GM19455 (cell line): ENCODE data around the gene RNF115.
"Not testable (repeated sequence)": the region's sequence is repeated elsewhere in the genome, so short reads cannot be mapped to it uniquely, and the experiment has no call there.

Experiments used
- ATAC-seq: cut with Tn5 transposase; IDR thresholded peaks from one replicate; pipeline ENCODE4 v1.9.1; 2021; ENCODE audit not compliant: unreplicated experiment

Gene RNF115

DNA sequence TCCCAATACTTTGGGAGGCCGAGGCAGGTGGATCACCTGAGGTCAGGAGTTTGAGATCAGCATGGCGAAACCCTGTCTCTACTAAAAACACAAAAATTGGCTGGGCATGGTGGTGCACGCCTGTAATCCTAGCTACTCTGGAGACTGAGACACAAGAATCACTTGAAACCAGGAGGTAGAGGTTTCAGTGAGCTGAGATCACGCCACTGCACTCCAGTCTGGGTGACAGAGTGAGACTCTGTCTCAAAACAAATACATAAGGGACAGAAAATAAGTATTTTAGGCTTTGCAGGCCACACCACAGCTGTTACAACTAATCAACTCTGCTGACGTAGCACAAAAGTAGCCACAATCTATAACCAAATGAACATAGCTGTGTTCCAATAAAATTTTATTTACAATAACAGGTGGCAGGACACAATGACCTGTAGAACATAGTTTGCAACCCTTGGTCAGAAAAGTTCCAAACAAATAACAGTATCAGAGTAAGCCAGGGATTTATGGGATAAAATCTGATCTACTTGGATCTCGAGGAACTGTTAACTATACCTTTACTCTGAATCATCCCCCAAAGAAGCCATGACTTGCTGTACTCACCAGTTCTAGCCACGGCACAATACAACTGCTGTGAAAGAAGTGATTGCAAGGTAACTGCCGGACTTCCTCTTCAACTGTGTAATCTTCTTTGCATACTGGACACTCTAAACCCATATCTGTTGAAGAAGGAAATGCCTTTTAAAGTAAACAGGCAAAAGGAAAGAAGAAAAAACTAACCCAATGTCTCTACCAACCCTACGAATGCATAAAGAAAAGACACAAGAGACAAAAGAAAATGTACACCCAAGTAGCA, 76.3 kb downstream of the RNF115 start:
- no peak for ATAC-seq

DNA sequence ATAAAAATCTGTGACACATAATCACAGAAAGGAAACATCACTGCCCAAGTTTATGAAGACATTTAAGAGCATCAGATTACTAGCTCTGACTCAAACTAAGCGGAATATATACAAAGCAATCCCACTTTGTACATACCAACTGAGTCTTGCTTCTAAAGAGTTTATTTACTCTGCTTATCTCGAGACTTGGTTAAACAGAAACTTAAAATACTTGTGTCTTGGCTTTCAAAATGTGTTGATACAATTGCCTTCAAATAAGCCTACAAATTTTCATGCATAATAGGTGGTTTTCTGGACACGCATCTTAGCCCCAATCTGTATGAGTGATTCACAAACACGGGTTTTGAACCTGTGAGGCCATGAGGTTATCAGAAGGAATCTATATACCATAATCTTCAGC, 83.6 kb downstream of the RNF115 start:
- ATAC-seq = no peak

DNA sequence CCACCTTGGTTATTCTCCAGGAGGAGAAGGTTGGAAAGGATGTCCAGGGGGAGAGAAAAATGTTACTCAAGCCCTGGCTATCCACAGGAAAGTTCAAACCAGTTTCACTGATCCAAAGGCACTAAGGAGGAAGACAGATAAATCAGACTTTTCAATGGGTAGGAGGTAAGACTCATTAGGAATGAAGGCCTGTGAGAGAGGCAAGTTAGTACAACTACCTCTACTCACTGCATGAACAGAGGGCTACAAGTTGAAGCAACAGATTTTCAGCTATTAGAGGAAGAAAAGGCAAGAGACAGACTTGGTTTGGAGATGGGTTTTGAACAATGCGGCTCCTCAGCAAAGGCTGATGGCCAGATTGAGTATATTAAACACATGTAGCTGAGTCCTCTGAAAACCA, 87.7 kb downstream of the RNF115 start:
- ATAC-seq = no peak

DNA sequence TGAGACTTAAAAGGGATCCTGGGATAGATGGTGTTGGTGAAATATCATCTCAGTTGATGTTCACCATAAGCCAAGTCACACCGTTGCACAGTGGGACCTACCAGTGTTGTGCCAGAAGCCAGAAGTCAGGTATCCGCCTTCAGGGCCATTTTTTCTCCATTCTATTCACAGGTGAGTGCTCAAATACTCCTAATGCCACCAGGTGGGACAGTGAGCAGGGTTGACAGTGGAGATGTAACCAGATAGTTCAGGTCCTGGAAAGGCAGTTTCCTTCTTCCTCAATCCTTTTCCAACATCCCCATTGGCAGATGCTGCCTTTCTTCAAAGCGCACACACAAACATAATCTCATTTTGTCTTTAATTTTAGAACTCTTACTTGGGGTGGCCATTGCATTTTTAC, 93.0 kb downstream of the RNF115 start:
- no peak for ATAC-seq

DNA sequence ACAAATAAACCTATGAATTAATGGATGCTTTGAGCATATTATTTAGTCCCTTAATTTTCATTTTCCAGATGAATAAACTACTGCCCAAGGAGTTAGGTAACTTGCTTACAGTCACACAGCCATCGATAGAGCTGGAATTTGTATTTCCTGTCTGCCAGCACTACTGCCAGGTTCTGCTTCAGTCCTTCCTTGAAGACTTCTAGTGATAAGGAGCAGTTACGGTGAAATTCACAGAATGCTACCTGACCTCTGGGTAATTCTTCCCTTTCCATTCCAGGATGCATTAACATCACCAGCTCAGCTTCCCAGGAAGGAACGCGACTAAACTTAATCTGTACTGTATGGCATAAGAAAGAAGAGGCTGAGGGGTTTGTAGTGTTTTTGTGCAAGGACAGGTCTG, 93.4 kb downstream of the RNF115 start:
- ATAC-seq = no peak

DNA sequence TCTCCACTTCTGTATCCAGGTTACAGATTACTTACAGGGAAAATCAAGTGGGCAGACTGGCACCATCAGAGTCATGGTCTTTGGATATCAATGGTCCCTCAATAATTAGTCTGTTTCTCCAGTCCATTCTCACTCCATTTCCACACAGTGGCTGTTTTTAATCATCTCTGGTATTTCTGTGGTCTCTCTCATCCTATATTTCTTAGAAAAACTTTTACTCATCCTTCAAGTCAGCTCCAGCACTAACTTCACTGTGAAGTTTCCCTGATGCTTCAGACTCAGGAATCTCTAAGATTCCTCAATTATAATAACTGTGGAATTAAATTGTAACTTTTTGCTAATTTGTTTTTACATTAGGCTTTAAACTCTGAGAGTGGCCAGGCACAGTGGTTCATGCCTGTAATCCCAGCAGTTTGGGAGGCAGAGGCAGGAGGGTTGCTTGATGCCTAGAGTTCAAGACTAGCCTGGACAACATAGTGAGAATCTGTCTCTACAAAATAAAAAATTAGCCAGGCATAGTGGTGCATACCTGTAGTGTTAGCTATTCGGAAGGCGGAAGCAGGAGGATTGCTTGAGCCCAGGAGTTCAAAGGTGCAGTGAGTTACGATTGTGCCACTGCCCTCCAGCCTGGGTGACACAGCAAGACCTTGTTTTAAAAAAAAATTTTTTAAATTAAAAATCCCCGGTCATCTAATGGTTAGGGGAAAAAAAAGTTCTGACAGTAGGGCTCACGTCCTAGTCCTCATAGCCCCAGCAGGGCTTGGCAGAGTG, 94.0 kb downstream of the RNF115 start:
- ATAC-seq = no peak

DNA sequence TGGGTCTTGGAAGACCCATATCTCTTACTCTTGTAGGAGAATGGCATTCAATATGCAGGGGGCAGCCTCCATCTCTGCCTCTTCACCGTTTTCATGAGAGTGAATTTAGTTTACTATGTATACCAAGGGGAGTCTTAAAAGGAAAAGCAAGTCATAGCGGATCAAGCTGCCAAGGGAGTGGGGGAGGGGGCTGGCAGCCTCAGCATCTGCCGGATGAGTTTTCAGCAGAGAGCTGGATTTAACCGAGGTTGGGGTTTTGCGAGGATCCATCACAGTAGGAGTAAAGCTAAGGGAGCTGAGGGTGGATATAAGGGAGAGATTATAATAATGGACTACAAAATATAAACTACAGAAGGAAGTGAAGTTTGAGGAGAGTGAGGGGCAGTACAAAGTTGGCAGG, 94.7 kb downstream of the RNF115 start:
- ATAC-seq = no peak

DNA sequence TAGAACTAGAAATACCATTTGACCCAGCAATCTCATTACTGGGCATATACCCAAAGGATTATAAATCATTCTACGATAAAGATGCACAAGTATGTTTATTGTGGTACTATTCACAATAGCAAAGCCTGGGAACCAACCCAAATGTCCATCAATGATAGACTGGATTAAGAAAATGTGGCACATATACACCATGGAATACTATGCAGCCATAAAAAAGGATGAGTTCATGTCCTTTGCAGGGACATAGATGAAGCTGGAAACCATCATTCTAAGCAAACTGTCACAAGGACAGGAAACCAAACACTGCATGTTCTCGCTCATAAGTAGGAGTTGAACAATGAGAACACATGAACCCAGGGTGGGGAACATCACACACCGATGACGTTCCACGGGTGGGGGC, 97.7 kb downstream of the RNF115 start:
- not testable (repeated sequence) for ATAC-seq

DNA sequence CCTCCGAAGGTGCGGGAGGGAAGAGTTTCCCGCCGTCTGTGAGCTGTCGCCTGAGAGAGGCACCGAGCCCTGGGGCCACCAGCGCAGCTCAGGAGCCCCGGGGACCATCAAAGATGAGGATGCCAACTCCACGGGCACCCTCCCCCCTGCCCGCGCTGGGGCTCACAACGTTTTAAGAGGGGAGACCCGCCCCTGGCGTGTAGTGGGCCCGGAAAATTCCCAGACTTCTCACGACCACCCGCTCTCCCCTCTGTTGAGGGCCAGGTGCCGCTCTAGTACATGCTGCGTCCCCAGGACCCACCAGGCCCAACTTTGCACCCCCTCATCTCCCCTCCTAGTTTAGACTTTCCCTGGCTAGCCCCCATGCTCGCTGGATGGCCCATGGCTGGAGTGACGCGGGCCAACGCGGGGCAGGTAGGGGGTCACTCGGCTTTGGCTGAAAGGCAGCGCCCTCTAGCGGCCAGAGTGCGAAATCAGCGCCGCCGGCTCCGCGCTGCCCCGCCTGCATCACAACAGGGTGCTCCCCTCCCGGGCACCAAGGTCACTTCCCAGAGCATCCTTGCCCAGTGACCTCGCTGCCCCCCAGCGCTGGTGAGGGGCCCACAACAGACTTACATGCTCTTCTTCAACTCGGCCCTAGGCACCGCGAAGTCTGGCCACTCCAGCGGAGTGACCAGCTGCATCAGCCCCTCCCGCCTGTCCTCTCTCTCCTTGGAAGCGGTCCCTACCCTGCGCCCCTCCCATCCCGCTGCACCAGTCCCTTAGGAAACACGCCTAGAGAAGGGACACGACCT, 102.8 kb downstream of the RNF115 start:
- ATAC-seq = peak; percentile 63

DNA sequence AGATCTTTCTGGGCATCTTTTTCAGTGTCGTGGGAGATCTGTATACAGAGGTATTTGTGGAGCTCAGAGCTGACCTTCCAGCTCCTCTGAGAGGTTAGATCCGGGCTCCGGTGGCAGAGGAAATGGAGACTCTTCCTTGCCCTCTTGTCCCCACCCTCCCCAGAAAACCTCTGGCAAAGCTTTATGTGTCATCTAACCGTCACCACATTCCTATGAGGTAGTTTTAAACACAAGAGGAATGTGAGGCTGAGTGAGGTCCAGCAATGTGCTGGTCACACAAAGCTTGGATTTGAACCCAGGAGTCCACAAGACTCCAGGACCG, 103.4 kb downstream of the RNF115 start:
- no peak for ATAC-seq

DNA sequence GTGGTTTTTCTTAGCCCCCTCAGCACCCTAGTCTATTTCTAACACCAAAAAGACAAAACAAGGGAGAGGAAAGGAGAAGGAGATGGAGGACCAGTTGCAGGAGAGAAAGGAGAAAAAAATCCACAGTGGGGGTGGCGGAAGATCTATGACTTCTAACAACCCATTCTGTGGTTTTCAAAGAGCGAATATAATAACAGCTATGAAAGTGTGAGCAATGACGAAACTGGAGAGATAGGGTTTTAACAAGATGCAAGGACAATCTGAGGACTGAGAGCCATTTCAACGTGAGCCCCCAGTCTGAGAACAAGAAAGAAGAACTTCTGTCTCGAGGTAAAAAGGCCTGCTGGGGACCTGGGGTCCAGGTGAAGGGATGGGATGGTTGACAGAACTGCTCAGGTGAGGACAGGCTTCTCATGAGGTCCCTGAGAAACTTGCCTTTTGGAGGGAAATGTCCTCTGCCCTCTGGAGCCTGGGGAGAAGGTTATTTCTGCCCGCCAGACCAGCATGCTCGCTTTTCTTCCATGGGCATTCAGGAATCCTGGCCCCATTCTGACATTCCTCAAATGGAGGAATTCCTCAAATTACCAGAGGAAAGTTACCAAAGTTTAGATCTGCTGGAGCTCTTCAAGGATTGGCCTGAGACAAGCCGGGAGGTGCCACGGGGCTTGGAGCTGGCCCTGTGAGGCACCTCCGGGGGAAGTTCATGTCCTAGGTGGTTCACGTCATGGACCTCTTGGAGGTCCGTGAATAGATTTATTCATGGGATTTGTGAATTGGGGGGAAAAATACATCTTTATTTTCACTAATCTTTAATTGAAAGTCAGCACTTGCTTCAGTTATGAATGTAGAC, 104.4 kb downstream of the RNF115 start, which contains the start of gene CD160:
TSS of gene CD160 (plus strand) at position 270 of the 850 bp plus-strand sequence. CDS start 8,829 bp downstream, outside the sequence.
- ATAC-seq = no peak

DNA sequence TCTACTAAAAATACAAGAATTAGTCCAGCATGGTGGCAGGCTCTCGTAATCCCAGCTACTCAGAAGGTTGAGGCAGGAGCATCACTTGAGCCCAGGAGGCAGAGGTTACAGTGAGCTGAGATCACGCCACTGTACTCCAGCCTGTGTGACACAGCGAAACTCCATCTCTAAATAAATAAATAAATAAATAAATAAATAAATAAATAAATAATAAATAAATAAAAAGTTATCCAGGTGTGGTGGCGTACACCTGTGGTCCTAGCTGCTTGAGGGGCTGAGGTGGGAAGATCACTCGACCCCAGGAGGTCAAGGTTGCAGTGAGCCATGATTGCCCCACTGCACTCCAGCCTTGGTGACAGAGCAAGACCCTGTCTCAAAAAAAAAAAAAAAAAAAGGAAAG, 105.4 kb downstream of the RNF115 start:
- not testable (repeated sequence) for ATAC-seq

DNA sequence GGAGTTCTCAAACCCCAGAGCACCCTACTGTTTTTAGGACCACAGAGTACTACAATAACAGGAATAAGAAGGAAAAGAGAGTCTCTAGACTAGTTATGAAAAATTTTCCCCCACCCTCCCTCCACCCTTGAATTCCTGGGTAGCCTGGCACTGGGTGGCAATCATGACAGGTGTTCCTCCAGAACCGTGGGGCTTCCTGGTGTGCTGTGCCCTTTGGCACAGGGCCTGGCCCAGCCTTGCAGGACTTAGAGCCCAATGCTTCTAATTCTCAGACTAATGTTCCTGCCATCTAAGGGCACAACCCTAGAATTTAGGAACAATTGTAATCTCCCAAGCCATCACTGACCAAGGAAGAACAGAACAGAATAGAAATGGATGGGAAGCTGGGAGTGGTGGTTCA, 106.1 kb downstream of the RNF115 start:
- ATAC-seq = no peak

DNA sequence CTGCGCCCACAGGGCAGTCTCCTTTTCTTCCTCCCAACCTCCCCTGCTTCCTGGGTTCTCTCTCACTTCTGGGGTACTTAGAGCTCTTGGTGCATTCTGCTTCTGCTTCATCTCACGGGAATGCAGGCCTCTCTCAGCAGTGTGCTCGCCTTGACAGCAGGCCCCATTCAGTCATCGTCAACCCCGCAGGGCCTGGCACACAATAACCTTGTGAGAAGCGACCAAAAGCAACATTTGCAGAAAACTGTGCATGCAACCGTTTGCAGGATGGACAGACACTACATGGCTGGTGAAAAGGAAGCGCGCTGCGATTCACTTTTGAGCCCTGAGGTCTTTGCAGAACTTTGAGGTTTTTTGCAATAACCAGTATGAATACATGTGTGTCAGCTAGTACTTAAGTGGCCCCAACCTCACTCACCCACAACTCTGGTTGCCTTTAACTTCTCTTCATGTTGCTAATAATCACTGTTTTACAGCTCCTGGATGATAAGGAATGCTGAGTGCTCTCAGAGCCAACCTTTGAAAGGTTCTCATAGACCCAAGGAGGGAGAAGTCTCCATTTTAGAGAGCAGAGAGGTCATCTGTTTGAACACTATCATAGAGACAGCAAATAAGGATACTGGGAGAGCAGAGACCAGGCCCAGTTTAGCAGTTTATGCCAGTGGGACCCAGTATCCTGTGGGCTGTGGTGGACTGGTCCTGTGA, 107.1 kb downstream of the RNF115 start:
- ATAC-seq = no peak

DNA sequence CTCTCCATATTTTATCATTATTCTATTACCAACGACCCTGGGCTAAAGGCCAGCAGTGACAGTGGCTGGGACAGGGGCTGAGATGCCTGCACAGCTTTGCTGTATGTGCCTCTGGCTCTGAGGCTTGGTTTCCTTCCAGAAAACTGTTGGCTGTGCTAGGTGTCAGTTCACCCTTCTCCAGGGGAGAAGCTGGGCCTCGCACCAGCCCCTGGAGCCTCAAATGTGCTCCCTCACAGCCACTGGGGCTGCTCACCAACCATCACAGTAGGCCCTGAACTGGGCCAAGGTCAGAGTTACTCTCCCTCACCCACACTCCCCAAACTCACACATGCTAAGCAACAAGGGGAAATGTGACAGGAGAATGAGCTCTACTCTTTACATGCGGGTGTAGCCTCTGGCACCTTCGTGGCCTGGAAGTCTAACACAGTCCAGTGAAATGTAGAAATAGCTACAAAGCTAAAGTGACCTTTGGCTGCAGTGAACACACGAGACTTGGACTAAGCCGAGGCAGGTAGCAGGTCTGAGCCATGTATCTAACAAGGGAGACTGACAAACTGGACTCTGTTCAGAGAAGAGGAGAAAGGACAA, 109.3 kb downstream of the RNF115 start:
- ATAC-seq = no peak

DNA sequence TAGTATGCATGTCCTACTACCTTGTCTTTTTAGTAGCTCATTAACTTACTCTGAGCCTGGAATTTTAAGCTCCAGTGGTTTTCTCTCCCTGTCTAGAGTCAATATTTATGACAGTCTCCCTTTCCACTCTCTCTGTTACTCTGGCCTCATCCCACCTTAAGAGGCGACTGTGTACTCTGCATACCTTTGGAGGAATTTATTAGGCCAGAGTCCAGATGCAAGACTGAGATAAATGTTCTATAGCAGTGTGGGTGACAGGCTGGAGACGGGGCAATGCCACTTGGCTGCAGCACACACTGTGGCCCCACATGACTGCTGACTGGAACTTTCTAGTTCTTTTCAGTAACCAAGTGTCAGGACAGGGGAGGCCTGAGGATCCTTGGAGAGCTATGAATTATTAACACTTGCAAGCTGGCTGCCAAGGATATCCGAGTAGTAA, 112.7 kb downstream of the RNF115 start:
- no peak for ATAC-seq

DNA sequence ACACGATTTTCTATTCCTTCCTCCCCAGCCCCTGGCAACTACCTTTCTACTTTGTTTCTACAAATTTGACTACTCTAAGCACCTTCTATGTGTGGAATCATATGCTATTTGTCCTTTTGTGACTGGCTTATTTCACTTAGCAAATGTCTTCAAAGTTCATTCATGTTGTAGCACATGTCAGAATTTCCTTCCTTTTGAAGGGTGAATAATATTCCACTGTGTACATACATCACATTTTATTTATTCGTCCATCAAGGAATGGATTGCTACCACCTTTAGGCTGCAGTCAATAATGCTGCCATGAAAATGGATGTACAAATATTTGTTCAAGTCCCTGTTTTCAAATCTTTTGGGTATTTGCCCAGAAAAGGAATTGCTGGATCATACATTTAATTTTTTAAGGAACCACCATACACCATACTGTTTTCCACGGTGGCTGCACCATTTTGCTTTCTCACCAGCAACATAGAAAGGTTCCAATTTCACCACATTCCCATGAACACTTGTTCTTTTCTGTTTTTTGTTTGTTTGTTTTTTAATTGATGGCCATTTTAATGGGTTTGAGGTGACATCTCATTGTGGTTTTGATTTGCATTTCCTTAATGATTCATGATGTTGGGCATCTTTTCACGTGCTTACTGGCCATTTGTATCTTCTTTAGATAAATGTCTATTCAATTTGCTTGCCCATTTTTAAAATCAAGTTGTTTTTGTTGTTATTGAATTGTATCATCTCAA, 113.4 kb downstream of the RNF115 start:
- ATAC-seq = no peak

DNA sequence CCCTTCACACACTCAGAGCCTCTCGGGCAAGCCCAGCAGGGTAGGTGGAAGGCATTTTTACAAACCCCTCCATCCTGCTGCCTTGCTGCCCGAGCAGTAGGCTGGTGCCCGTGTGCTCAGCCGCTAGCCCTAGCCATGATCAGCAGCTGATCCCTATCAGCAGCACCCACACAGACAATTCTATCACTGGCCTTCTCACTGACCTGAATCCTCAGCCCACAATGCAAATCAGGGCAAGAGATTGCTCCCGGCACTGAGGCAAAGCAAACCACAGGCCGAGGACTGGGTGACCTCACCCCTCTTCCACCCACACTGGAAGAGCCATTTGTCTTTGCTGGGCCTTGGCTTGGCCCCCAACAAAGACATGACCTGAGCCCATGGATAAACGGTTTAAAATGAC, 115.8 kb downstream of the RNF115 start:
- no peak for ATAC-seq
